CD14-positive monocyte (primary cell): ENCODE results near the gene ADSS1. TPM values are rescaled to one million over a fixed set of nuclear protein-coding genes. Genes with fewer than 3 reads are reported as not detected.
A peak's percentile ranks its signal among the peaks of the same experiment; 100 is the strongest.

ENCODE experiments used
- DNase-seq, 3 donors: peaks; one replicate each; pipeline ENCODE4 v3.0.0-alpha.2; 2011 to 2022
- H2AFZ ChIP-seq: 2 replicates; pipeline ENCODE4 v1.6.0; 2012; ENCODE audit warnings: mild to moderate bottlenecking, low read depth, low read length, inconsistent platforms; ENCODE audit not compliant: insufficient read depth, poor library complexity, severe bottlenecking
- H3K27ac ChIP-seq, 2 donors: 1 replicate in 1 of 2; 2 replicates in 1 of 2; pipeline ENCODE4 v1.5.1; 2012 to 2013; ENCODE audit warnings: low read length in 2 of 2, control low read depth in 1 of 2, inconsistent platforms in 1 of 2, low read depth in 1 of 2, mild to moderate bottlenecking in 1 of 2
- H3K27me3 ChIP-seq, 2 donors: one replicate each; pipeline versions ENCODE4 v1.6.0 to v1.6.1; 2011 to 2013; ENCODE audit warnings: low read length in 2 of 2; ENCODE audit not compliant: control insufficient read depth in 2 of 2, insufficient read depth in 2 of 2
- H3K36me3 ChIP-seq, 2 donors: replicated peaks in 1 of 2; 1 replicate in 1 of 2; 2 replicates in 1 of 2; pipeline versions ENCODE4 v1.5.1 to v1.6.1; 2012 to 2013; ENCODE audit warnings: low read length in 2 of 2, control low read depth in 1 of 2, inconsistent platforms in 1 of 2, mild to moderate bottlenecking in 1 of 2; ENCODE audit not compliant: insufficient read depth in 2 of 2, control insufficient read depth in 1 of 2
- H3K4me1 ChIP-seq, 2 donors: 1 replicate in 1 of 2; 2 replicates in 1 of 2; pipeline versions ENCODE4 v1.5.1 to v1.6.1; 2012 to 2013; ENCODE audit warnings: low read length in 2 of 2, control low read depth in 1 of 2, inconsistent platforms in 1 of 2, mild to moderate bottlenecking in 1 of 2, moderate library complexity in 1 of 2; ENCODE audit not compliant: insufficient read depth in 2 of 2, control insufficient read depth in 1 of 2
- H3K4me2 ChIP-seq: replicated peaks from 2 replicates; pipeline ENCODE3; 2012; ENCODE audit warnings: low read length, moderate library complexity, mild to moderate bottlenecking; ENCODE audit not compliant: poor library complexity, severe bottlenecking; ENCODE audit errors: extremely low read depth
- H3K4me3 ChIP-seq, 3 experiments: fragments of 200-600 bp in 1 of 3; sonication (generic) in 1 of 3; replicated peaks in 1 of 3; 1 replicate in 2 of 3; 2 replicates in 1 of 3; pipeline ENCODE4 v1.5.1; 2011 to 2013; ENCODE audit warnings: low read length in 3 of 3, mild to moderate bottlenecking in 3 of 3, control low read depth in 2 of 3, low read depth in 2 of 3, inconsistent platforms in 1 of 3, moderate library complexity in 1 of 3
- H3K79me2 ChIP-seq: 2 replicates; pipeline ENCODE4 v1.6.0; 2012; ENCODE audit warnings: mild to moderate bottlenecking, control low read depth, inconsistent platforms, low read length, moderate library complexity; ENCODE audit not compliant: insufficient read depth
- H3K9ac ChIP-seq: 2 replicates; pipeline ENCODE4 v1.6.0; 2017; ENCODE audit warnings: low read length, mild to moderate bottlenecking; ENCODE audit not compliant: insufficient read depth, poor library complexity, severe bottlenecking
- H3K9me3 ChIP-seq, 2 donors: replicated peaks in 1 of 2; 1 replicate in 1 of 2; 2 replicates in 1 of 2; pipeline versions ENCODE4 v1.5.1 to v1.6.1; 2012 to 2013; ENCODE audit warnings: low read length in 2 of 2, control low read depth in 1 of 2; ENCODE audit not compliant: control insufficient read depth in 1 of 2, insufficient read depth in 1 of 2
- H4K20me1 ChIP-seq: 2 replicates; pipeline ENCODE4 v1.6.0; 2012; ENCODE audit warnings: mild to moderate bottlenecking, low read length, control low read depth, moderate library complexity; ENCODE audit not compliant: insufficient read depth
- H3K27ac Mint-ChIP-seq, 7 donors: one replicate each; pipeline ENCODE4 v1.8.0; 2020; ENCODE audit warnings: mild to moderate bottlenecking in 7 of 7, mixed read lengths in 7 of 7, moderate library complexity in 6 of 7, inconsistent platforms in 2 of 7
- H3K27me3 Mint-ChIP-seq, 3 donors: one replicate each; pipeline ENCODE4 v1.8.0; 2021 to 2022; ENCODE audit warnings: low read depth in 3 of 3, mild to moderate bottlenecking in 3 of 3, mixed read lengths in 3 of 3, moderate library complexity in 3 of 3, inconsistent platforms in 1 of 3
- H3K36me3 Mint-ChIP-seq, 2 donors: one replicate each; pipeline ENCODE4 v1.8.0; 2020; ENCODE audit warnings: mixed read lengths in 2 of 2, inconsistent platforms in 1 of 2, mild to moderate bottlenecking in 1 of 2
- H3K4me1 Mint-ChIP-seq: one replicate; pipeline ENCODE4 v1.8.0; 2020; ENCODE audit warnings: mild to moderate bottlenecking, mixed read lengths
- H3K4me3 Mint-ChIP-seq, 2 donors: one replicate each; pipeline ENCODE4 v1.8.0; 2020; ENCODE audit warnings: mild to moderate bottlenecking in 2 of 2, mixed read lengths in 2 of 2, moderate library complexity in 1 of 2
- H3K9me3 Mint-ChIP-seq, 7 donors: one replicate each; pipeline ENCODE4 v1.8.0; 2020 to 2022; ENCODE audit warnings: mixed read lengths in 7 of 7, mild to moderate bottlenecking in 6 of 7, moderate library complexity in 6 of 7, inconsistent platforms in 2 of 7
- WGBS: methylation state at CpG from one replicate; pipeline ENCODE4 v1.1.5; 2013; ENCODE audit warnings: missing lambda C conversion rate; ENCODE audit not compliant: insufficient coverage; 5-methylcytosine and 5-hydroxymethylcytosine counted together
- intact Hi-C, 2 donors: fragments of 100-400 bp; cut with micrococcal nuclease; formaldehyde crosslinking; loops; one replicate each; pipeline versions ENCODE4 v1.15.0 to v1.15.1; 2023
- polyA plus RNA-seq, 3 donors: library from polyadenylated mRNA; depleted of rRNA in 1 of 3; unstranded in 2 of 3; stranded (reverse) in 1 of 3; fragments of 300-500 nt in 2 of 3; fragments of >200 nt in 1 of 3; fragmentation: Illumina TruSeq in 2 of 3; gene quantifications; 1 replicate in 2 of 3; 2 replicates in 1 of 3; pipeline ENCODE4 v1.2.3, GENCODE V29; 2012 to 2021
- TF ChIP-seq, protein P1 (sequence below): fragments of 200-600 bp; IDR thresholded peaks from one replicate; pipeline ENCODE4 v1.8.0; 2022; ENCODE audit warnings: antibody characterized with exemption, mild to moderate bottlenecking

The ADSS1 gene
- polyA plus RNA-seq, 3 donors, result 0.61 to 3.7 (median 0.64) TPM

DNA sequence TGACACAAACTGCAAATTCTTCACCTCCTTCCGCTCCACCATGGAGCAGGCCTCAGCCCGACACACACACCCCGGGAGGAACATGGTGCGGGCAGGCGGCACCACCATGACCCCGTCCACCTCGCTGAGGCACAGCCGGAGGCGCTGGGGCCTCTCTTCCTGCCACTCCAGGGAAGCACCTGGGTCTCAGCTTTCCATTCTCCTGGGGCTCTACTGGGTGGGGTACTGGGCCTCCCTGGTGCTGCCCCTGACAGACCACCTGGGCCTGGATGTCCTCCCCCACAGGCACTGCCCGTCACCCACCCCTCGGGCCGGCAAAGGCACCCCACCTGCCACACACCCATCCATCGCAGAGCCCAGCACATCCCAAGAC lies 61.7 kb downstream of the ADSS1 start:
- Mint-ChIP-seq H3K36me3 (peaks cover 16 to 35% of the 10 kb centered on the region in 2 donors), H3K4me1 (peaks cover 36% of the 10 kb centered on the region), H3K27ac (peak overlapping the region in 1 of 7 donors; percentile 25), H3K4me3 (no peak overlapping the region), H3K9me3 (no peaks in the 10 kb centered on the region), H3K27me3 (peaks cover 0 to 2% (median 0%) of the 10 kb centered on the region in 3 donors)
- no peaks in the 10 kb centered on the region for H3K9me3 ChIP-seq
- DNase-seq, result no peak
- 76% methylated on average over 13 of the region's 13 CpGs for WGBS
- H3K79me2 ChIP-seq, result peaks cover 61% of the 10 kb centered on the region
- H3K36me3 ChIP-seq, result peaks cover 20 to 30% of the 10 kb centered on the region in 2 donors
- H4K20me1 ChIP-seq, result peaks cover 75% of the 10 kb centered on the region
- H2AFZ ChIP-seq, result no peak overlapping the region
- no peak overlapping the region for H3K4me3 ChIP-seq
- intact Hi-C loops, result no loop called here
- H3K9ac ChIP-seq, result no peak overlapping the region
- H3K27me3 ChIP-seq, result no peaks in the 10 kb centered on the region
- peak overlapping the region; percentile 21 to 77 for H3K27ac ChIP-seq
- TF ChIP-seq, protein P1, sequence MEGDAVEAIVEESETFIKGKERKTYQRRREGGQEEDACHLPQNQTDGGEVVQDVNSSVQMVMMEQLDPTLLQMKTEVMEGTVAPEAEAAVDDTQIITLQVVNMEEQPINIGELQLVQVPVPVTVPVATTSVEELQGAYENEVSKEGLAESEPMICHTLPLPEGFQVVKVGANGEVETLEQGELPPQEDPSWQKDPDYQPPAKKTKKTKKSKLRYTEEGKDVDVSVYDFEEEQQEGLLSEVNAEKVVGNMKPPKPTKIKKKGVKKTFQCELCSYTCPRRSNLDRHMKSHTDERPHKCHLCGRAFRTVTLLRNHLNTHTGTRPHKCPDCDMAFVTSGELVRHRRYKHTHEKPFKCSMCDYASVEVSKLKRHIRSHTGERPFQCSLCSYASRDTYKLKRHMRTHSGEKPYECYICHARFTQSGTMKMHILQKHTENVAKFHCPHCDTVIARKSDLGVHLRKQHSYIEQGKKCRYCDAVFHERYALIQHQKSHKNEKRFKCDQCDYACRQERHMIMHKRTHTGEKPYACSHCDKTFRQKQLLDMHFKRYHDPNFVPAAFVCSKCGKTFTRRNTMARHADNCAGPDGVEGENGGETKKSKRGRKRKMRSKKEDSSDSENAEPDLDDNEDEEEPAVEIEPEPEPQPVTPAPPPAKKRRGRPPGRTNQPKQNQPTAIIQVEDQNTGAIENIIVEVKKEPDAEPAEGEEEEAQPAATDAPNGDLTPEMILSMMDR, result no peak
- H3K4me2 ChIP-seq, result no peak overlapping the region
- peaks cover 29 to 35% of the 10 kb centered on the region in 2 donors for H3K4me1 ChIP-seq

DNA sequence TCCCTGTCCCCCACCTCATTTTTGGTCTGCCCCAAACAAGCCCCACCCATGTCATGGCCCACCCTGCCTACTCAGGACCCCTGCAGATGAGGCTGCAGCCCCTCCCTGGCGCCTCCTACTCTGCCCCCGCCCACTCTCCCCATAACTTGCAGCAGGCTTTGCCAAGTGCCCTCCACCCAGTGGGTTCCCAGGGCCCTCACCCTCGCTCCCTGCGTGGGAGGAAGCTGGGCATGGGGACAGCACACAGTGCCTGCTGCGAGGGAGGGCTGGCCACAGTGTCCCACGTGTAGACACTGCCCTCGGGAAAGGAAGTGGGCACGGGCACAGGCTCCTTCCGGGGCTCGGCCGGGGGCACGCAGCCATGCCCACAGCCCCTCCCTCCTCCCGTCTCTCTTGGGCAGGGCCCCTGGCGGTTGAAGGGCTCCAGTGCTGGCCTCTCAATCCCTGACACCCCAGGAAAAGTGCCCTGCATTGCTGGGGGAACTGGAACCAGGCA lies 62.1 kb downstream of the ADSS1 start:
- Histone ChIP-seq H3K79me2 (peaks cover 65% of the 10 kb centered on the region), H3K9ac (peak overlapping the region; percentile 43), H3K9me3 (no peaks in the 10 kb centered on the region), H4K20me1 (peaks cover 75% of the 10 kb centered on the region), H2AFZ (no peak overlapping the region), H3K4me3 (peak overlapping the region in 1 of 3 experiments; percentile 60), H3K4me2 (peak overlapping the region; percentile 64), H3K27me3 (no peaks in the 10 kb centered on the region), H3K36me3 (peaks cover 24 to 30% of the 10 kb centered on the region in 2 donors), H3K27ac (peak overlapping the region; percentile 53 to 77), H3K4me1 (peaks cover 29 to 35% of the 10 kb centered on the region in 2 donors)
- TF ChIP-seq, protein P1, result no peak
- Mint-ChIP-seq H3K36me3 (peaks cover 17 to 35% of the 10 kb centered on the region in 2 donors), H3K4me1 (peaks cover 38% of the 10 kb centered on the region), H3K9me3 (no peaks in the 10 kb centered on the region), H3K27me3 (peaks cover 0 to 2% (median 0%) of the 10 kb centered on the region in 3 donors), H3K4me3 (peak overlapping the region; percentile 41 to 63), H3K27ac (peak overlapping the region in 3 of 7 donors; percentile 63 to 86 (median 68))
- WGBS, result 14% methylated on average over 7 of the region's 14 CpGs
- intact Hi-C loops, result no loop called here
- DNase-seq, result peak; percentile 61 to 67 (median 63)
